Posterior vena cava (tissue), 2 donors: ENCODE data around the gene AOX1. TPM values are rescaled to one million over a fixed set of nuclear protein-coding genes. Genes with fewer than 3 reads are reported as not detected.
"Not testable (repeated sequence)": the region's sequence is repeated elsewhere in the genome, so short reads cannot be mapped to it uniquely, and the experiment has no call there.

ENCODE experiments used
- DNase-seq: peaks from one replicate; pipeline ENCODE4 v3.0.0-alpha.2; 2020; ENCODE audit warnings: low spot score
- intact Hi-C, 2 donors: fragments of 100-400 bp; cut with DNase I; formaldehyde crosslinking; loops; one replicate each; pipeline versions ENCODE4 v1.14.1 to v1.14.2; 2022 to 2023
- long read RNA-seq, 2 donors: library from polyadenylated mRNA; unstranded; transcript quantifications; one replicate each; pipeline ENCODE4 v2.0.0, GENCODE V29; 2020 to 2021
- total RNA-seq, 2 donors: library from RNA; stranded (reverse); fragmentation: NEBNext Ultra II Directional; extraction: Animal tissue kit (Norgen Biotek cat#: 25700); gene quantifications; one replicate each; pipeline ENCODE4 v1.2.1, GENCODE V29; 2021
- donor health status: DM: yes; HTN: yes; CAD: no.
- donor health status: DM: yes; HTN: yes; CAD: no.

The AOX1 gene
- total RNA-seq, result 100 to 1,000 TPM; 212 to 333 TPM
- long read RNA-seq, donor 1, full-length matches to known transcripts, result 15 of 94 reads
- long read RNA-seq, donor 1, partial matches to known transcripts, result 70 of 94 reads
- long read RNA-seq, donor 1, other reads (novel, unspliced or antisense), result 9 of 94 reads
- long read RNA-seq, donor 2, partial matches to known transcripts, result 60 of 67 reads
- long read RNA-seq, donor 2, other reads (novel, unspliced or antisense), result 7 of 67 reads

DNA sequence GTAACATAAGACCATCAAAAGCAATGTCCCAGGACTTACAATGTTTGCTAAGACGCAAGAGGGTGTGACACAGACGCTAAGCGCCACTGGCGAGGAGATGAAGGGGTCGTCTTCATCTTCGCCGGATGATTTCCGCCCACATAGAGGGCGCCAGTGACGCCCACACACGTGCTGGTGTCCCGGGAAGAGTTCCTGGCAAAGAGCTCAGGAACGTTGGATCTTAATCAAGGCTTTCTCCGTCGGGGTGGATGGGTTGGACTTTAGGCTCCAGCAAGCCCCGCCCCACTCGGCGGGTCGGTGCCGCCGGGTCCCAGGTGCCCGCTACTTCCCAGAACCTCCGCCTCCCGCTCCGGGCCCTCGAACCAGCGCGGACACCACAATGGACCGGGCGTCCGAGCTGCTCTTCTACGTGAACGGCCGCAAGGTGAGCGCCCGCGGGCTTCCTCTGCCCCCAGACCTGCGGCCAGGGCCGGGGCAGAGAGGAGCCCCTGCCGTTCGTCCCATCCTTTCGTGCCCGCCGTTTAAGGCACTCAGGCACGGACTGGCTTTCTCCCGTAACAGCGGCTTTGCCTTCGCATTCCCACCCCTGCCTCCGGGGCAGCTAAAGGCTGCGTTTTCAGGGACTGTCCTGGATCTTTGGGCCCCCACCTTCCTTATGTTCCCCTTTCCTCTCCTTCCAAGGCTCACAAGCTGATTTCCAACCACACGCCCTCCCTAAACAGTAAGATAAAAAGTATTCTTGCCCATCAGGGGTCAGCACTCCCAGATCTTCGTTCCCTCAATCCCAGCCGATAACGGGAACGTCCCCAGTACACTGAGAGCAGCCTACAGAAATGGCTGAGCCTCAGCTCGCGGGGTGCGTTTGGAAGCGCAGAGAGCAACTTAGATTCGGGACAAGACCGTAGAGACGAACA lies at the start of gene AOX1:
AOX1 (plus strand) TSS at position 285 of the 914 bp plus-strand sequence; CDS start at position 380, 95 bp downstream.
- DNase-seq, result peak; percentile 92
- intact Hi-C loops, result no loop called here

GRCh38 chr2:200538139-200538538 lies 47.7 kb upstream of the AOX1 start:
- no peak for DNase-seq
- intact Hi-C loops, result no loop called here

- intact Hi-C loops, result no loop called here
- no peak for DNase-seq
Observed at GRCh38 chr2:200540793-200541192, 45.0 kb upstream of the AOX1 start.

DNA sequence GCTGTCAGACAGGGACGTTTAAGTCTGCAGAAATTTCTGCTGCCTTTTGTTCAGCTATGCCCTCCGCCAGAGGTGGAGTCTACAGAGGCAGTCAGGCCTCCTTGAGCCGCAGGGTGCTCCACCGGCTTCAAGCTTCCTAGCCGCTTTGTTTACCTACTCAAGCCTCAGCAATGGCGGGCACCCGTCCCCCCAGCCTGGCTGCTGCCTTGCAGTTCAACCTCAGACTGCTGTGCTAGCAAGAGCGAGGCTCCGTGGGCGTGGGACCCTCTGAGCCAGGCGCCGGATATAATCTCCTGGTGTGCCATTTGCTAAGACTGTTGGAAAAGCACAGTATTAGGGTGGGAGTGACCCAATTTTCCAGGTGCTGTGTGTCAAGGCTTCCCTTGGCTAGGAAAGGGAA lies 19.2 kb upstream of the AOX1 start:
- intact Hi-C loops, result not testable (repeated sequence)

GRCh38 chr2:200567932-200568331 lies 17.9 kb upstream of the AOX1 start:
- no peak for DNase-seq
- intact Hi-C loops, result no loop called here

More for the DNA sequence above, 19.2 kb upstream of the AOX1 start:
- DNase-seq, result not testable (repeated sequence)

DNA sequence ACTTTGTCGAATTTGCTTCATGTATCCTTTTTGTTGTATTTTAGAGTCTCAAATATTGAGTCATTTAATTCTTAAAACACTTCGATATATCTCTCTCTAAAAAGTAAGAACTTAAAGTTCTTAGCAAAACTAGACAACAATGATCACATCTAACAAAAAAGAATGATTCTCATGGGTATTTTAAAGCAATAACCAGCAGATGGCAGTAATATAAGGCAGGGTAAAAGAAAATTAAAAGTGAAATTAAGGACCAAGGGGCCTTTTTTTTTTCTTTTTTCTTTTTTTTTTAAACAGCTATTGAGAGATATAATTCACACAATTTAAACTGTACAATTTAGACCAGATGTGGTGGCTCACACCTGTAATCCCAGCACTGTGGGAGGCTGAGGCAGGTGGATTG lies 9.9 kb upstream of the AOX1 start:
- intact Hi-C loops, result loop anchor here in 1 of 2 donors (5.0 kb wide), 1 partner anchor 126 kb away; no protein-coding TSS in a partner anchor
- no peak for DNase-seq

DNA sequence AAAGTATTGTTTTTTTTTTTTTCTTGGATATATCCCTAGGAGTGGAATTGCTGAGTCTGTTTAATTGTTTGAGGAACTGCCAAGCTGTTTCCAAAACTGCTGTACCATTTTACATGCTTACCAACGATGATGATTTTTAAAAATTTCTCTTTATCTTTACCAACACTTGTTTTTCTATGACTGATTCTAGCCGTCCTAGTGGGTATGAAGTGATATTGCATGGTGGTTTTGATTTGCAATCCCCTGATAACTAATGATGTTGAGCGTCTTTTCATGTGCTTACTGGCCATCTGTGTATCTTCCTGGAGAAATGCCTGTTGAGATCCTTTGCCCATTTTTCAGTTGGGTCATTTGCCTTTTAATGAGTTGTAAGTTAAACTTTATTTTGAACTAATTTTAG lies 8.8 kb upstream of the AOX1 start:
- intact Hi-C loops, result loop anchor here in 1 of 2 donors (5.0 kb wide), 1 partner anchor 125 kb away; no protein-coding TSS in a partner anchor
- DNase-seq, result no peak

DNA sequence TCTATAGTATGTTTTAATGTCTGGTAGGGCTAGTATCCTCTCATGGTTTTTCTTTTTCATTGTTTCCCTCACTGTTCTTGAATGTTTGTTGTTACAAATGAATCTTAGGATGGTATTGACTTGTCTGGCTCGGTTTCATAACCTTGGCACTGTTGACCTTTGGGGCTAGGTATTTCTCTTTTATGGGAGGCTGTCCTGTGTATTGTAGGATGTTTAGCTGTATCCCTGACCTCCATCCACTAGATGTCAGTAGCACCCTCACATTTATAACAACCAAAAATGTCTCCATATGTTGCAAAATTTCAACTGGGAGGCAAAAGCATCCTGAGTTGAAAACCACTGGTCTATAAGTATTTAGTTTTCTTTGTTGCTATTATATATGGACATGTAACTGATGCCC lies 7.0 kb upstream of the AOX1 start:
- intact Hi-C loops, result loop anchor here in 1 of 2 donors (5.0 kb wide), 1 partner anchor 124 kb away; no protein-coding TSS in a partner anchor
- DNase-seq, result no peak

DNA sequence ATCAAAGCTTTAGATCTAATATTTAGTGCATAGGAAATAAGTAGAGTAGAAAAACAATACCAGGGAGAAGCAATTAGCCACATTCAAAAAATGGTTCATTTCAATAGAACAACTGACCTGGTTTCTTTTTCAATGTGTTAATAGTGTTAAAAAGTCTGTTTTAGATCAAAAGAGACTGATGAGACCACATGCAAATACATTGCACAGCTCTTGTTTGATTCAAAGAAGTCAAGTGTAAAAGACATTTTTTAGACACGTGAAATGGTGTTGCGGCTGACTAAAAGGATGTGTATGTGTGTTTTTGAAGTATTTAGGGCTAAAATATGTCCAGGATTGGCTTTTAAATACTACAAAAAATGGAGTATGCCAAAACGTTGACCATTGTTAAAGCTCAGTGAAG lies 1.2 kb upstream of the AOX1 start:
- DNase-seq, result no peak
- intact Hi-C loops, result loop anchor here in 1 of 2 donors (5.0 kb wide), 2 partner anchors 118 to 242 kb away; no protein-coding TSS in a partner anchor

GRCh38 chr2:200585340-200585729 lies 479 bp upstream of the AOX1 start:
- no peak for DNase-seq
- intact Hi-C loops, result no loop called here

- intact Hi-C loops, result no loop called here
- DNase-seq, result no peak
Observed at GRCh38 chr2:200586644-200586975, 796 bp downstream of the AOX1 start.

DNA sequence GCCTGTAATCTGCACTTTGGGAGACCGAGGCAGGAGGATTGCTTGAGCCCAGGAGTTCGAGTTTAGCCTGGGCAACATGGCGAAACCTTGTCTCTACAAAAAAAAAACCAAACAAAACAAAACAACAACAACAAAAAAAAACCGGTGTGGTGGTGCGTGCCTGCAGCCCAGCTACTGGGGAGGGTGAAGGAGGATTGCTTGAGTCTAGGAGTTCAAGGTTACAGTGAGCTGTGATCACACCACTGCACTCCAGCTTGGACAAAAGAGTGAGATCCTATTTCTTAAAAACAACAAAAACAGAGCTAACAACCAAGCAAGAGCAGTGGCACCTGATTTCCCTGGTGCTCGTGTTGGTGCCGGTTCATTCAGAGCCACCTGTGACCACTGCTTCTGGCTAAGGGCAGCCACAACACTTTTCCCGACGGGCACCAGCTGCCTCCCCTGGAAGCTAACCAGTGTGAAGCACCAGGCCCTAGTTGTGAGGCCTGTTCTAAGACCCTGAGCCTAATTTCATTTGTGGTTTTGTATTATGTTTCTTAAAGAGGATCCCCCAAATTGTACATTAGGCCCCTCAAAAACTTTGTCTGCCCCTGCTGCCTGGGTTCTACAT lies 1.3 kb downstream of the AOX1 start:
- DNase-seq, result no peak
- intact Hi-C loops, result no loop called here

- intact Hi-C loops, result no loop called here
- no peak for DNase-seq
Observed at GRCh38 chr2:200588076-200588678, 2.4 kb downstream of the AOX1 start.

DNA sequence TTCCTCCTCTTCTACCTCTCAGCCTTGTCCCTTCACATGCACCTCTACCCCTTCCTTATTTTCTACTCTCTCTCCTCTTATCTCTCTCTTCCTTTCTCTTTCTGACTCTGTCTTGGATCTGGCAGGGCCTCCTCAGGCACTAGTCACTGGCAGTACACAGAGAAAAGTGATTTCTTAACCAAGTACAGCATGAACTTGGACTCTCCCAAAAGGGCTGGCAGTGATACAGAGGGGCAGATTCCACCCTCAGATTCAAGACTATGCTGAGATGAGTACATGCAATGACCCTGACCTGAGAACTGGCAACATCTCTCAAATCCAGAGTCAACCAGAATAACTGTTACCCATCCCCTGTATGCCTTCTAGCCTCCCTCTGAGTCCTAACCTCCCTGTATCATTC lies 4.3 kb downstream of the AOX1 start:
- peak; percentile 86 for DNase-seq
- intact Hi-C loops, result no loop called here

- intact Hi-C loops, result no loop called here
- no peak for DNase-seq
Observed at GRCh38 chr2:200591308-200591707, 5.5 kb downstream of the AOX1 start.

DNA sequence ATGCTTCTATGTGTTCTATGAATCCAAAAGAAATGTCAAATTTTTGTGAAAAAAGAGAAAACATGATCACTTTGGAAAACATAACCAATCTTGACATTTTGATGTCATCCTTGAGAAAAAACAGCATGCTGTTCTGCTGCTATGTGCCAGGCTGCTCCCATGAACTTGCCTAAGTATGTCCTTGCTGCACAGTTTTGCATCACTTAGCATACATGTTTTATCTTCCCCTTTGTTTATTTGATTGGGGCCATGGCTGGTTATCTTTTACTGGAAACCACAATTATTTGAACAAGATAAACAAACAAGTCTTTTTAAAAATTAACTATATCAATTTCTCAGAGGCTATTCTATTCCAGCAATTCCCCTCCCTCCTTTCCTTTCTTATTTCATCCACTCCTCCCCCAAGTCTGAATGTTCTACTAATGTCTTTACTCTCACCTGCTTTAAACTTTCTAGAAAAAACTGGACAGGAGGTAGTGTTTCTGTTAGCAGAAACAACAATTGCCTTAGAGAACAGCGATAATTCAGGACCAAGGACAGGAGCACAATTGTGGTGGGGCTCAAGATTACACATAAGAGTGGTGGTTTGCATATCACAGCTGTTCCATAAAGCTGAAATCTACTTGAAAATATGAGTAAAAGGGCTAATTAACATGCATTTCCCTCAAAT lies 6.7 kb downstream of the AOX1 start:
- no peak for DNase-seq
- intact Hi-C loops, result no loop called here

DNA sequence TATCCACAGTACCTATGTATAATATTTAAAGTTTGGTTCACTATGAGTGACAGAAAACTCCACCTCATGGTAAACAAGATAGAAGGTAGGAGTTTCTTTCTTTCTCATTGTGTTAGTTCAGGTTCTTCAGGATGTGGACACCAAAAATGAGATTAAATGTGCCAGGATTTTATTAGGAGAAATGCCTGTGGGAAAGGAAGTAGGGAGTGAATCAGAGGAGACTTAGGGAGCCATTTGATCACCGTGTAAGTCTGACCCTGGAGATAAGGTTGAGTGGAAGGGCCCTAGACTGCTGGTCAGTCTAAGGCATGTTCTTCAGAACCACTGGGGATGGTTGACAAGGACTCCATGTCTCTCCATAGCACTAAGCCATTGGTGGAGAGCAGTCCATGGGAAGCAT lies 8.1 kb downstream of the AOX1 start:
- intact Hi-C loops, result no loop called here
- DNase-seq, result no peak

DNA sequence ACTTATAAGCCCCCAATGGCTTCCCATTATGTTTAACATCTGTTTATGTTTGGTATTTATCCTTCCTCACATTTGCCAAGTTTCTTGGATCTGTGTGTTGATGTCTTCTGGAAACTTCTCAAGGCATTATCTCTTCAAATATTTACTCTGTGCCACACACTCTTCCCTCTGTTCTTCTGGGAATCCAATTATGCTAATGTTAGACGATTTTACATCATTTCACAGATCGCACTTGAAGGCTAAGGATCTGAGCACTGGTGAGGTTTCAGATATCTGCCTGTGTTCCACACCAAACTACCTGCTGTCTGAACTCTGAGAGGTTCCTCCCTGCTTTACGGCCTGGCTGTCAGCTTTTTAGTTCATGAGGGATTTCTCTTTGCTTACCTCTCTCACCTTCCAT lies 10.1 kb downstream of the AOX1 start:
- intact Hi-C loops, result no loop called here

More for the DNA sequence above, 10.1 kb downstream of the AOX1 start:
- no peak for DNase-seq
